NCI-H2227 (cell line): ENCODE measurements around the gene NRG3.

ENCODE experiments used
- DNase-seq: peaks from one replicate; lab custom pipeline; 2025; ENCODE audit not compliant: unreplicated experiment; lab: John Stamatoyannopoulos, UW

NRG3 gene

GRCh38 chr10:82358486-82359099 lies 483.6 kb downstream of the NRG3 start:
- no peak for DNase-seq

- no peak for DNase-seq
Observed at GRCh38 chr10:82361256-82361655, 486.3 kb downstream of the NRG3 start.

- DNase-seq = no peak
Observed at GRCh38 chr10:82377608-82378007, 502.6 kb downstream of the NRG3 start.

GRCh38 chr10:82378146-82378545 lies 503.2 kb downstream of the NRG3 start:
- no peak for DNase-seq

- no peak for DNase-seq
Observed at GRCh38 chr10:82383350-82383749, 508.4 kb downstream of the NRG3 start.

DNA sequence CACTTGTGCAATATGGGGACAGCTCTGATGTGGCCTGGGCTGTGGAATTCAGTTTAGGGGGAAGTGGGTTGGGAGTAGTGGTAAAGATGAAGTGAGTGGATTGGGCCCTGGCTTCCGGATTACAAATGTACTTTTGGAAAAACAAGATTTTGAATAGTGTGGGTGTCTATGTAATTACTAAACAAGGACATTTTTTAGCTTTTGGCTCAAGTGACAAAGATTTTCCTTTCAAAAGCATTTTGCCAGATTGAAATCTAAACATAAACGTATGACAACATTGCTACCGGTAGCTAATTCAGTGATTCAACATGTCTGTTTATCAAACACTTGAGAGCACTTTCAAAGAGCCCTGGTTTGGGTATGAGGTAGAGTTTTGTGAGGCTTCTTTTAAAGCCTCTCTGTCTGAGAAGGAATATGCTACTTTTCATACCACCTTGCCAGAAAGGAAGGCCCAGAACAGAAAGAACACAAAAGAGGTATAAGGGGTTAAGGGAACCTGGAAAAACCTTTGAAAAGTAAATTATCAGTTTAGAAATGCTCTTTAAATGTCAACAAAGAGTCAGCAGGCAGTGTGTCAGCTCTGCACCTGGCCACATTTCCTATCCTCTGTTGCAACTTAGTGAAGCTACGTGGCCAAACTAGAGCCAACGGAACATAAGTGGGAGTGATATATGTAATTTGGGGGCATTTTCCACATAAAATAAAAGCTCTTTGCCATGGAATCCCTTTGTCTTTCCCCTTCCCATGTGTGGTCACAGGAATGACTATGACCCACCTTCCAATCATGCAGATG lies 516.1 kb downstream of the NRG3 start:
- DNase-seq = no peak

GRCh38 chr10:82391971-82392370 lies 517.0 kb downstream of the NRG3 start:
- no peak for DNase-seq

GRCh38 chr10:82392533-82392932 lies 517.5 kb downstream of the NRG3 start:
- no peak for DNase-seq

GRCh38 chr10:82394122-82394521 lies 519.1 kb downstream of the NRG3 start:
- no peak for DNase-seq

DNA sequence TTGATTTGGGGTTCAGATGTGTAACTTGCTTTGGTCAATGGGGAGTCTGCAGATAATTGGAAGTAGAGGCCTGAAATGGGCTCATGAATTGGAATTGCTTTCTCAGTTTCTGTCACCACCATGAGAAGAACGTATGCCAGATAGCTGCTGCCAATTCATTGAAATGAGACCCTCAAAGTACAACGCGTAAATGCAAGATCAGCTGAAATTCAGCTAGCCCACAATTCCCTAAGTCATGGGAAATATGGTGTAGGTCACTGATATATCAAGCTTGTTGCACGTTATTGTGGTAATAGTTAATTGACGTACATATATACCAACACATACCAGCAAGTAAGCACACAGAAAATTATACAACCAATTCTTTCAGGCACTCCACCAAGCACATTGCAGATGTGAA lies 520.0 kb downstream of the NRG3 start:
- DNase-seq = no peak

DNA sequence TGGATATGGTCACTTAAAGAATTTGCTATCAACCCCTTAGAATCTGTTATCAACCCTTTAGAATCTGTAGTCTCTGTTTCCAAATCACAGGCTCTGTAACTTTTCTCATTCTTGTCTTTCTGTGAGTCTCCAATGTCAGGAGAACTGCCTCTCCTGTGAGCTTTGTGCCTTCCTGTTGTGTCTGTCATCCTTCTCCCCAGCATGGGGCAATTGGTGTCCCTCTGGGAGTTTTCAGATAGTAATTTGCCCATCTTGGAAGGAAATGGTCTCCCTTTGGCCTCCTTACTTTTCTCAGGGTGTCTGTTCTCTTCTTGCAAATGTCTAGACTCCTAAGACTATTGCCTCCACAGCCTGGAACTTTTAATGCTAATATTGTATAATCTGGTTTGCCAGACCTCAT lies 521.9 kb downstream of the NRG3 start:
- no peak for DNase-seq

GRCh38 chr10:82397854-82398253 lies 522.9 kb downstream of the NRG3 start:
- no peak for DNase-seq

- DNase-seq = no peak
Observed at GRCh38 chr10:82399850-82400249, 524.9 kb downstream of the NRG3 start.

DNA sequence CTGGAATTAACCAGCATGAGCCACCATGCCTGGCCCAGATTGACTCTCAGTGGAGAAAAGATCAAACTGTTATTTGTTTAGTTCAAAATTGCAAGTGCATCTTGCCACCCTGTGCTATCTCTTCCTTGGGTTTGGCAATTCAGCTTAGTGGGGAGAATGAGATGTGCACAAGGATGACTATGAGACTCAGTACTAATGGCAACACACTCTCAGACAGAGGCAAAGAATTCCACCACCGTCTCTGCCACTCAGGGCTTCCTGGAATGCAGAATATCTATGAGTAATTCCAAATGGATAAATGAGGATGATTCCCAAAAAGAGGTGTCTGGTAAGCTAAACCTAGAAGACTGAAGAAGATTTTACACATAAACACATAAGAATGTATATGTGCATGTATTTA lies 525.8 kb downstream of the NRG3 start:
- no peak for DNase-seq

DNA sequence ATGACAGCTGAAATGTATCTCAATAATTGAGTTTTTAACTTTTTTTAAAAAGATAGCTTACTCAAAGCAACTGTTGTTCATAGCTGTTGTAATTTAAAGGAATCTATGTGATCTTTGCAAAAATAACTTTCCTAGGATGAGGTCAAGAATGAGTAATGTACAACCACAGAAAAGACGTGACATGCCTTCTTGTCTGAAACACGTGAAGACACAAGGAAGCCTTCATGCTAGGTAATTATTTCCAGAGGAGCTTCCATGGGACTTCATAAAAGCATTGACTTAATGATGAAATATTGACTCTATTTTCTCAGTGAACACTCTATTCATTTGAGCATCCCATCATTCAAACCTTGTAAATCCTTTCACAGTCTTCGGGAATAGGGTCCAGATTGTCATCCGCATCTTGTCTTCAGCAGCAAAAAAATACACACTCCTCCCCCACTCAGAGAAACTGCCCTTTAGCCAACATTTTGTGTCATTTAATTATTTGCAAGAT lies 528.0 kb downstream of the NRG3 start:
- DNase-seq = no peak

DNA sequence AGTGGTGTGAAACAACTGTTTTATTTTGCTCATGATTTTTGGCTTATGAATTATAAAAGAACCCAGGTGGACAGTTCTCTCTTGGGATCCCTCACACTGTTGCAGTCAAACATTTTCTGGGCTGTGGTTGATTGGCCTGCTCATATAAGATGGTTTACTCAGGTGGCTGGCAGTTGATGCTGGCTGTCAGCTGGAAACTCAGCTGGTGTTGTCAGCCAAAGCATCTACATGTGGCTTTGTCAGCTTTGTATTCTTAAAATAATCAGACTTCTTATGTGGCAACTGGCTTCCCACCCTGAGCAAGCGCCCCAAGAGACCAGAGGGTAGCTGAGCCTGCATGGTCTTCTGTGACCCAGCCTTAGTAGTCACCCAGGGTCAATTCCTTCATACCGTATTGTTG lies 534.7 kb downstream of the NRG3 start:
- DNase-seq = no peak

DNA sequence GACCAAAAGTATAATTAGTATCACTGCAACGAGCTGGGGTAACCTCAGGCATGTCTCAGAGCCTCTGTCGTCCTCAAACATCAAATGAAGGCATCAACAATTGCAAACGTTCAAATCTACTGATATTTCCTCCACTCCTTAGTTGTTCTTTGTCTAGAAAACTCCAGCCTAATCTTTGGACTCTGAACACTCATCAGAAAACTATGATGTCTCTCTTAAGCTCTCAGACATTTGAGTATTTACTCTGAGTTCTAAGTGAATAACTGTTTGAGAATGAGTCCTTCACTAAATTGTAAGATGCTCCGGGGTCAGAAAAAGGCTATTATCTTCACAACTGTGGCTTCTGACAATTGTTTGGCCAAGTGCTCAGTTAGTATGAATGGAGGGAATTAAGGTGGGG lies 536.4 kb downstream of the NRG3 start:
- DNase-seq = no peak

DNA sequence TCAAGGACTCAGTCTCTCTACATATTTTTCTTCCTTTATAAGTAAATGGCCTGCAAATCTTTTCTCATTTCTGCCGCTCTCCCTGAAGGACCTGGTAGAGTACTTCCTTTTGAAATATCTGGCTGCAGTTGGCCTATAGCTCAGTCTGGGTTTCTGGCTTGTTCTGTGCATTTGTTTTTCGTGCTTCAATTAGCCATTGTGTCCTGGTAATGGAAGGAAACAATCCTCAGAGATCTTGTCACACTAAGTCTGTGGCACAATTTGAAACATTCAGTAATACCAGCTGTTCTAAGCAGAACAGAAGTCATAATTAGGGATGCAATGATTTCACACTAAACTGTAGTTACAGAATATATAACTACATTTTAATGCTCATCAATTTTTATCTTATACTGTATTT lies 545.0 kb downstream of the NRG3 start:
- no peak for DNase-seq

GRCh38 chr10:82429302-82429701 lies 554.3 kb downstream of the NRG3 start:
- no peak for DNase-seq

GRCh38 chr10:82438277-82438676 lies 563.3 kb downstream of the NRG3 start:
- DNase-seq = no peak

- DNase-seq = no peak
Observed at GRCh38 chr10:82440775-82441174, 565.8 kb downstream of the NRG3 start.

GRCh38 chr10:82452046-82452445 lies 577.1 kb downstream of the NRG3 start:
- DNase-seq = no peak

DNA sequence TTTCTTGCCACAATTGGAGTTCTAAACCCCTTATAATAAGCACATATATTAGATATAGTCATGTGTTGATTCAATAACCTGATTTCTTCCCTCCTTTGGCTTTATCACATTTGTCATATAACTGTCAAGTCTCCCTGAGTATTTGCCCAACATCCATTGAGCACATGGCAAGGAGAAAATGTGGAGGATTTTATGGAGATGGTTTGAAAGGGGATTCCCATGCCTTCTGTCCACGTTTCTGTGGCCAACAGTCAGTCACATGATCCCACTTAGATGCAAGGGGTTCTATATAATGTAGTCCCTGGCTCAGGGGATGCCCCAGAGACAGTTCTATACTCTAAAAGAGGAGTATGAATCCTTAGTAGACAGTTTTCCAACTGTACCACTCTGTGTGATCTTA lies 577.7 kb downstream of the NRG3 start:
- DNase-seq = no peak
